GM19328 (cell line): ENCODE results near the gene C2CD4C.
"Not testable (repeated sequence)": the region's sequence is repeated elsewhere in the genome, so short reads cannot be mapped to it uniquely, and the experiment has no call there.

Source experiments
- ATAC-seq: cut with Tn5 transposase; IDR thresholded peaks from one replicate; pipeline ENCODE4 v1.9.1; 2021; ENCODE audit warnings: mild to moderate bottlenecking, moderate library complexity; ENCODE audit not compliant: unreplicated experiment

Gene C2CD4C

DNA sequence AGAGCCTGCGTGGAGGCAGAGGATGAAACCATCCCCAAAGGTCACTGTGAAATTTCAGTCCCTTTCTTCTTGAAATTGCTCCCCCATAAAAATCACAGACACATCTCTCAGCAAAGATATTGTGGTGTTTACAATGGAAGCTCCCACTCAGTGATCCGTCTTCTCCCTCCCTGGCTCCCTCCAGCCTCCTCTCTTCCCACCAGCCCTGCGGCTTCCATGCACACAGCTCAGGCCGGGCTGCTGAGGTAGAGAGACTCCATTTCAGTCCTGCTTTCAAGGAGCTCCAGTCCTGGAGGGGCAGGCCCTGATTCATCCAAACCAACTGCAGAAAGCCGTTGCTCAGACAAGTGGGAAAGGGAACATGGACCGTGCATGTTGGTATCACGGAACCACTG lies 40.3 kb downstream of the C2CD4C start:
- no peak for ATAC-seq

DNA sequence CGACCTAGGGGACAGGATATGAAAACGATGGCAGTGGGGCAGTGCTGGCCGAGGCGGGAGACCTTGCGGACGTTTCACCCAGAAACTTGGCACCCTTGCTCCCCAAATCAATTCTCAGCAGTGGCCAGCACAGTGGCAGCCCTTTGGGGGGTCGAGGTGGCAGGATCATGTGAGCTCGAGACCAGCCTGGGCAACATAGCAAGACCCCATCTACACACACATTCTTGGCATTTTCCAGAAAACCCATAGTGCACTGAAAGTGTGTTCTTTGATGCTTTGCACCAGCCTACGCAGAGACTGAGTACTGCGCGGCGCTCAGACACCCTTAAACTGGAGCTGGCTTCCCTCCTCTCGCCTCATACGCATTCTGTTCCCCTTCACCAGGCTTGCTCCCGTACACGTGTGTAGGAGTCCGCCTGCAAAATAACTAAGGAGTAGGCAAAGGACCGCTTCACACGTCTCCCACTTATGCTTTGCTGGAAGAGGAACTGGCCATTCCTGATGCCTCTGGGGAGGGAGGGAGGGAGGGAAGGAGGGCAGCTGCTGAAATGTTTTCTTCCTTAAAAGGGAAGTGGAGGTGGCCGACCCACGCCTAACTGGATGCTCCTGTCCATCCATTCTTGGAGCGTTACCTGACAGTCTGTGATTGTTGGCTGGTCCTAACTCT lies 40.9 kb downstream of the C2CD4C start:
- no peak for ATAC-seq

DNA sequence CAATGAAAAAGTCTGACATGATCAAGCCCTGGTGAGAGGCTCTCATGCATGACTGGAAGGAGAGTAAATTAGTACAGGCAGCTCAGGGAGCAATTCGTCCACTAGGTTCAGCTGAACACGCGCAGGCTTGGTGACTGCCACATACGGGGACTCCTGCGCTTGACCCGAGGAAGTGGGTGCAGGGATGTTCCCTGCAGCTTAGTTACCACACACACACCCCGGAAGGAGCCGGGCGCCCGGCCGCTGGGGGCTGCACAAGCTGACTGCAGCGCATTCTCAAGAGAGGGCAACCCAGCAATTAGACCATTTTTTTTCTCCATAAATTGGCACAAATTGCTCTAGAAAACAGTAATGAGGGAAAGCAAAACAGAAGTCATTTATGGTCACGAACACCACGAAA lies 41.4 kb downstream of the C2CD4C start:
- no peak for ATAC-seq

DNA sequence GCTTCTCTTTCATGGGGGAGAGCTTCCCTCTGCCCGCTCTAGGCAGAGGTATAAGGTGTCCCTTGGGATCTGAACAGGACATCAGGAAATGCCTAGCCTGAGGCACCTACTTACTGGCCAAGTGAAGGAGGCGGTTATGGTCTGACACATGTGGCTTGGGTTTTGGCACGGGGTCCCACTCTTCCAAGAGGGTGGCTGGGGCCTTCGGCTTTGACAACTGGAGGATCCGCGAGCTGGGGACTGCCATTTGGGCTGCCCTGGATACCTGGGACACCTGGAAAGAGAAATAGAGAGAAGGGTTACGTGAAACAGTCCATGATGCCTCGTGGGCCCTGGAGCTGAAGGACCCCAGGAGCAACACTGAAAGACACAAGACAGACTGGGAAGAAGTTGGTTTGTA lies 42.0 kb downstream of the C2CD4C start:
- ATAC-seq: no peak

DNA sequence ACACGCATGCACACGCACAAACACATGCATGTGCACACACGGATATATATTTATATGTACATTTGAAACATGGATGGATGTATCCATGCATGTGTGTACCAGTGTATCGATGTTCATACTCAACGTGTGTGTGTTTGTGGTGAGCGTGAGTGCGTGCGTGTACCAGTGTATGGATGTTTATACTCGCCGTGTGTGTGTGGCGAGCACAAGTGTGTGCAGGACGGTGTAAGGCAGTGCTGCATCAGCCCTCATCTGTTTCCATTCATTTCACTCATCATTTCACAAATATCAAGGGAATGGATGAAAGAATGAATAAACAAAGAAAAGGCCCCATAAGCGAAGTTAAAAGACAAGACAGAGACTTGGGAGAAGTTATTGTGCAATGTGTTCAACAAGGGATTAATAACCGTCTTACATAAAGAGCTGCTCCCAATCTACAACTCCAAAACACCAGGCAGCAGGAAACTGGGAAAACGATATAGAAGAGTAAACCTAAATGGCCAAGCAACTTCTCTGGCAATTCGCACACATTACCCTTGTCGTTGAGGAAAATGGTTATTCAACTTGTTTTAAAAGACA lies 42.7 kb downstream of the C2CD4C start:
- no peak for ATAC-seq

DNA sequence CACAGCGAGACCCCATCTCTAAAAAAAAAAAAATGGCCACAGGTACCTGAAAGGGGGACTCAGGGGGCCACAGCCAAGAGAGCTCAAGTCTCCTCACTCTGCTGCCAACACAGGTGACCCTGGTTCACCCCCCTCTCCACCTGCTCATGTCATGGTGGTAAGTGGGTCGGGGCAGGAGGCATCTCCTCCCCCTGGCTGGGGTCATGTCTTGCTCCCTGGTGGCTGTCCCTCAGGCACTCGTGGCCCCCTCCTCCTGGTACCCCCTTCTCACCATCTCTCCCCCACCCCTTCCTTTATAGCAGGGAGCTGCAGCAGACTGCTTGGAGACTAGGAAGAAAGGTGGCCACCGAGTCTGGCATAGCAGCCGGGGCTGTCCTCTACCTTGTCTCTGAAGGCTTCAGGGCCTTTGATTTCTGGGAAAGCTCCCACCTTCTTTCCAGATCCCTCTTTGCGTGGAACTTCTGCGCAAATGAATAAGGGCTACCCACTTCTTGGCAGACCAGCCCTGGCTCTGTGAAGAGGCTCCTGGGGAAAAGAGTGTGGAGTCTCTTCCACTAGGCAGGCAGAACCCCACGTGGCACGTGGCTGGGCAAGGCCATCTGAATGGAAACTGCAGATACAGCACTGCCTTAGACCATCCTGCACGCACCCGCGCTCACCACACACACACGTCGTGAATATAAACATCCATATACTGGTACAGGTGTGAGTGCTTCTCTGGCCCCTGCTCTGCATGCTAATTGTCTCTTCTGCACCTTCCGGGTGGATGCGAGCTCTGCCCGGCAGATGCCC lies 44.3 kb downstream of the C2CD4C start:
- ATAC-seq: no peak

DNA sequence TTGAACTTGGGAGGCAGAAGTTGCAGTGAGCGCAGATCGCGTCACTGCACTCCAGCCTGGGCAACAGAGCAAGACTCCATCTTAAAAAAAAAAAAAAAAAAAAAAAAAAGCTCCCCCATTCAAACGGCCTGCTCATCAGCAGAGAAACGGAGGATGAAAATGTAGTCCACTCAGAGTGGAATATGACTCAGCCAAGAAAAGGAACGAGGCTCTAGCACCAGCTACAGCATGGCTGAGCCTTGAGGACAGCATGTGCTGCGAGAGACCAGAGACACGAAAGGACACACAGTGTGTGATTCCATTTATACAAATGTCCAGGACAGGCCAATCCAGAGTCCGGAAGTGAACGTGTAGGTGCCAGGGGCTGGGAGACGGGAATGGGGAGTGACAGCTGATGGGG lies 46.3 kb downstream of the C2CD4C start:
- ATAC-seq: no peak

DNA sequence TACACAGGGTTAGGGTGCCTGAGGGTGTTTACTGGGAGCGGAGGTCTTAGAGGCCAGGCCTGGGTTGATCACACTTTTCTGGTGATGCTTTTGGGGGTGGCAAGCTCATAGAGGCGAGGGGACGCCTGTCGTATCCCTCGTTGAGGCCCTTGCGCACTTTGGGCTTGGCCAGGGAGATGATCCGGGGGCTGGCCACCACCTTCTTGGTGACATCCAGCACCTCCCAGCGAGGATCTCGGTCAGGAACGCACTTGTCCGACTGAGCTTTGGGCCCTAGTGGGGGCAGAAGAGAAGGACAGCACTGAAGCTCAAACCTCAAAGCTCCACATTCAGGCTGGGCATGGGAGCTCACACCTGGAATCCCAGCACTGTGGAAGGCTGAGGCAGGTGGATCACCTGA lies 46.8 kb downstream of the C2CD4C start:
- ATAC-seq: no peak

DNA sequence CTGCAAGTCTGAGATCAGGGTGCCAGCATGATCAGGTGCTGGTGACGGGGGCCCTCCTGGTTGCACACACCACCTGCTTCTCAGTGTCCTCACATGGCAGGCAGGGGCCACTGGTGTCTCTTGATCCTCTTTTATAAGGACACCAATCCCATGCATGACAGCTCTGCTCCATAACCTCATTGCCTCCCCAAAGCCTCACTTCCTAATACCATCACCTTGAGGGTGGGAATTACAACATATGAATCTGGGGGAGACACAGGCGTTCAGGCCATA lies 49.4 kb downstream of the C2CD4C start:
- ATAC-seq: no peak

DNA sequence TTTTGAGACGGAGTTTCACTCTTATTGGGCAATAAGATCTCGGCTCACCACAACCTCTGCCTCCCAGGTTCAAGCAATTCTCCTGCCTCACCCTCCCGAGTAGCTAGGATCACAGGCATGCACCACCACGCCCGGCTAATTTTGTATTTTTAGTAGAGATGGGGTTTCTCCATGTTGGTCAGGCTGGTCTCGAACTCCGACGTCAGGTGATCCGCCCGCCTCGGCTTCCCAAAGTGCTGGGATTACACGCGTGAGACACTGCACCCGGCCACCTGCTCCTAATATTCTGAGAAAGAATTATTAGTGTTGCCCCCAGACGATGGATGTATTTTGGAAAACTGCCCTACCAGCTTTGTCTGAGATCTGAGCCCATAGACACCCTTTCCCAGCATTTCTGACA lies 53.4 kb downstream of the C2CD4C start:
- ATAC-seq: not testable (repeated sequence)
